Brain microvascular endothelial cell (primary cell): ENCODE data around the gene ODC1.
A peak's percentile ranks its signal among the peaks of the same experiment; 100 is the strongest.

ENCODE experiments used
- DNase-seq: peaks from one replicate; pipeline ENCODE4 v3.0.0-alpha.2; 2020
- H3K27ac ChIP-seq: fragments of 250-450 bp; sonication (Bioruptor Pico); 2 replicates; pipeline ENCODE4 v1.5.1; 2020; ENCODE audit warnings: mild to moderate bottlenecking, moderate library complexity
- H3K27me3 ChIP-seq: fragments of 250-450 bp; sonication (Bioruptor Pico); replicated peaks from 2 replicates; pipeline ENCODE4 v1.5.1; 2020; ENCODE audit warnings: mild to moderate bottlenecking
- H3K36me3 ChIP-seq: fragments of 250-450 bp; sonication (Bioruptor Pico); replicated peaks from 2 replicates; pipeline ENCODE4 v1.5.1; 2020; ENCODE audit warnings: mild to moderate bottlenecking
- H3K4me3 ChIP-seq: 2 replicates; pipeline ENCODE4 v1.5.1; 2011; ENCODE audit warnings: low read depth, mild to moderate bottlenecking, control low read depth, low read length, moderate library complexity
- CTCF ChIP-seq: IDR thresholded peaks from 2 replicates; pipeline ENCODE4 v1.5.1; 2011; ENCODE audit warnings: low read depth, mild to moderate bottlenecking, moderate library complexity, low read length, control low read depth, inconsistent platforms; ENCODE audit errors: missing control alignments
- in situ Hi-C: cut with HindIII; loops from 2 replicates; pipeline ENCODE4 v1.10.0; 2017; ENCODE audit warnings: low sequenced_read_pairs, low pct_ligation_motif_present

Gene ODC1

GRCh38 chr2:10424051-10424450 is 24.1 kb downstream of the ODC1 start:
- Histone ChIP-seq H3K27me3 (no peaks in the 10 kb centered on the region), H3K27ac (peak overlapping the region; percentile 50), H3K4me3 (no peak overlapping the region), H3K36me3 (no peaks in the 10 kb centered on the region)
- peak; percentile 95 for DNase-seq
- no peak for TF ChIP-seq CTCF
- in situ Hi-C loops, result no loop called here

- no peak overlapping the region for H3K4me3 ChIP-seq
- H3K36me3 ChIP-seq, result no peaks in the 10 kb centered on the region
- no peaks in the 10 kb centered on the region for H3K27me3 ChIP-seq
- peak overlapping the region; percentile 50 for H3K27ac ChIP-seq
- TF ChIP-seq CTCF, result no peak
- in situ Hi-C loops, result no loop called here
- no peak for DNase-seq
Measured at GRCh38 chr2:10423400-10423774, 24.7 kb downstream of the ODC1 start.

- TF ChIP-seq CTCF, result no peak
- no peaks in the 10 kb centered on the region for H3K36me3 ChIP-seq
- H3K4me3 ChIP-seq, result no peak overlapping the region
- no peak for DNase-seq
- in situ Hi-C loops, result no loop called here
- no peak overlapping the region for H3K27ac ChIP-seq
- H3K27me3 ChIP-seq, result no peaks in the 10 kb centered on the region
Measured at GRCh38 chr2:10422732-10423399, 25.3 kb downstream of the ODC1 start.

GRCh38 chr2:10422251-10422650 is 25.9 kb downstream of the ODC1 start:
- Histone ChIP-seq H3K27me3 (no peaks in the 10 kb centered on the region), H3K27ac (no peak overlapping the region), H3K4me3 (no peak overlapping the region), H3K36me3 (no peaks in the 10 kb centered on the region)
- no peak for DNase-seq
- no peak for TF ChIP-seq CTCF
- in situ Hi-C loops, result no loop called here

GRCh38 chr2:10419553-10420257 is 28.4 kb downstream of the ODC1 start:
- no peak overlapping the region for H3K27ac ChIP-seq
- in situ Hi-C loops, result no loop called here
- no peak overlapping the region for H3K4me3 ChIP-seq
- no peak for TF ChIP-seq CTCF
- no peak for DNase-seq
- H3K36me3 ChIP-seq, result no peaks in the 10 kb centered on the region
- no peaks in the 10 kb centered on the region for H3K27me3 ChIP-seq
